ENCODE results near the gene PPP1R10. TPM values are rescaled to one million over a fixed set of nuclear protein-coding genes. Genes with fewer than 3 reads are reported as not detected.

PPP1R10 gene
- total RNA-seq, 1 donor: 39.1 TPM

DNA sequence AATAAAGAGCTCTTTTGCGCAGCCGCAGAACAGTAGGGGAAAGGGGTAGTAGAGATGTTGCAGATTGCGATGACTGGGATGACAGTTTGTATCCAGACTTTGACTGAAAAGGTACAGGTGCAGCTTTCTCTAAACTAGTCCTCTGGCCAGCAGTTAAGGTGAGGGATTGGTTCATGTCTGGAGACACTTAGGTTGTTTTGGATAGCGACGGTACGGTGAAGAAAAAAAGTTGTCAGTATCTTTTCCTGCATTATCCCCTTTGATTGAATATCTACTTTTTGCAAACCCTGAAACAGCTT lies 59.4 kb downstream of the PPP1R10 start:
- DNase-seq (ENCODE audit: low read depth): no peak
- peak overlapping the region; percentile 92 for H3K4me3 ChIP-seq (ENCODE audit: low read depth, low read length)

DNA sequence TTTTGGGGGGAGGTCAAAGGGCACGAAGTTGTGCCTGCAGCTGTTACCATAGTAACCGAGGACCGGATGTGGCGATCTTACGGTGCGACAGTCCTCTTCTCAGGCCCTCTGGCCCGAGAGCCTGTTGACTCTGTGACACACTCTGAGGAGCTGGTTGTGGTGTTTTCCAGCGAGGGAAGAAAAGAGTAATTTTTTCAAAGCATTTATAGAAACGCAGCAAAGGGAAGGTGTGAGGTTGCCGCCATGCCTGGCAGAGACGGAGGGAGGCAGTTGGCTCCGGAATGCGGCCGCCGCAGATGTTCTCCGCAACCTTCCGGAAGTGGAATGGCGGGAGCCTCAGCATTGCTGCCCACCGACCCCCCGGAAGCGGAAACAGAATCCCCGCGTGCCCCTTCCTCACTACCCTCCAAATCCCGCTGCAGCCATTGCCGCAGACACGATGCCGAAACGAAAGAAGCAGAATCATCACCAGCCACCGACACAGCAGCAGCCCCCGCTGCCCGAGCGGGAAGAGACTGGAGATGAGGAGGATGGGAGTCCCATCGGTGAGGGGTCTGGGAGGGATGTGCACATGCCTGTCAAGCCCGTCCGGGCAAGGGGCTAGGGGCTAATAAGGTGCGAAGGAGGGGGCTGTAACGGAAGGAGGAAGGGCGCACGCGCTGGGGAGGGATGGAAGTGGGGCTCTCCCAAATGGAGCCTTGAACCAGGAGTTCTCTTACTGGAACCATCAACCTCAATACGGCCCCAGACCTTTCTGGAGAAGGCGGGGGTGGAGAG lies 59.9 kb downstream of the PPP1R10 start, which contains the start of gene PRR3:
PRR3 (plus strand) TSS at position 390 of the 777 bp plus-strand sequence; CDS start at position 440, 50 bp downstream.
- peak within 1 kb of the TSS; percentile 92 for H3K4me3 ChIP-seq (ENCODE audit: low read depth, low read length)

More for the DNA sequence above, 59.4 kb downstream of the PPP1R10 start:
- TF ChIP-seq, protein P1, sequence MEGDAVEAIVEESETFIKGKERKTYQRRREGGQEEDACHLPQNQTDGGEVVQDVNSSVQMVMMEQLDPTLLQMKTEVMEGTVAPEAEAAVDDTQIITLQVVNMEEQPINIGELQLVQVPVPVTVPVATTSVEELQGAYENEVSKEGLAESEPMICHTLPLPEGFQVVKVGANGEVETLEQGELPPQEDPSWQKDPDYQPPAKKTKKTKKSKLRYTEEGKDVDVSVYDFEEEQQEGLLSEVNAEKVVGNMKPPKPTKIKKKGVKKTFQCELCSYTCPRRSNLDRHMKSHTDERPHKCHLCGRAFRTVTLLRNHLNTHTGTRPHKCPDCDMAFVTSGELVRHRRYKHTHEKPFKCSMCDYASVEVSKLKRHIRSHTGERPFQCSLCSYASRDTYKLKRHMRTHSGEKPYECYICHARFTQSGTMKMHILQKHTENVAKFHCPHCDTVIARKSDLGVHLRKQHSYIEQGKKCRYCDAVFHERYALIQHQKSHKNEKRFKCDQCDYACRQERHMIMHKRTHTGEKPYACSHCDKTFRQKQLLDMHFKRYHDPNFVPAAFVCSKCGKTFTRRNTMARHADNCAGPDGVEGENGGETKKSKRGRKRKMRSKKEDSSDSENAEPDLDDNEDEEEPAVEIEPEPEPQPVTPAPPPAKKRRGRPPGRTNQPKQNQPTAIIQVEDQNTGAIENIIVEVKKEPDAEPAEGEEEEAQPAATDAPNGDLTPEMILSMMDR (IDR thresholded peaks at IDR 0.05; ENCODE audit: insufficient read depth, low read length): no peak

DNA sequence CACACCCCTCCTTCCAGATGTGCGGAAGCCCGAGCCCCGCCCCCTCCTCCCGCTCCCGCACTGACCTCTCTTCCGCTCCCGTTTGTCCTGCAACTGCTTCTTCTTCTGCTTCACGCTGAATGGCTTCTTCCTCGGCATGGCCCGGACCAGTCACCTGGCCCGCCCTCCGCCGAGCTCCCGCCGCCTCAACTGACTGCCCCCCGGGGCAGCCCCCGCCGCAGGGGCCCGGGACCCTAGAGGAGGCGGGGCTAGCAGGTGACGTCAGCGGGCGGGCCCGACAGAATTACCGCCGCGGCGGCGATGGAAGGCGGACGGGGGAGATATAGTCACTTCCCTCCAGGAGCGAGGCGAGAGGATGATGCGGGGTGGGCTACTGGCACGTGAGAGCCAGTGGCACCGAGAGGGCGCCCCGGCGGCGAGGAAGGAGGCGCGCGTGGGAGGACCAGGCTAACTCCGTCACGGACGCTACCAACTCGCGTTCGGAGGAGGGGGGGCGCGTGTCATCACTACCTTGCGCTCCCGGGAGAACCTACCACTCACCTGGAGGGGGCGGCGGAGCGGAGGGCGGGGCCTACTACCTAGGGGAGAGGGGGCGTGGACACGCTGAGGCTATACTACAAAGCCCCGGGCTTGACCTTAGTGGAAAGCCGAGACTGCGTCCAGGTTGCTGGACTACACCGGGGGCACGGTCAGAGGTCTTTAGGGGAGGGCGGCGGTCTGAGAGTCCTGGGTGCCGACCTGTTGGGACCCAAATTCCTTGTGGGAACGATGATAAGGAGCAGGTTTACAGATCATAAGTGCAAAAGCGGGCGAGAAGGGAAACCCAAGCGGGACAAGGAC lies 60.8 kb downstream of the PPP1R10 start, which contains the start of gene GNL1:
GNL1 (minus strand) TSS at position 424 of the 840 bp plus-strand sequence; CDS start at position 138, 286 bp downstream.
- H3K4me3 ChIP-seq (ENCODE audit: low read depth, low read length): peak within 1 kb of the TSS; percentile 92
- TF ChIP-seq, protein P1 (IDR thresholded peaks at IDR 0.05; ENCODE audit: insufficient read depth, low read length): no peak

More for the DNA sequence above, 59.9 kb downstream of the PPP1R10 start, which contains the start of gene PRR3:
- TF ChIP-seq, protein P1 (IDR thresholded peaks at IDR 0.05; ENCODE audit: insufficient read depth, low read length): no peak
- peak; percentile 85 for DNase-seq (ENCODE audit: low read depth)

DNA sequence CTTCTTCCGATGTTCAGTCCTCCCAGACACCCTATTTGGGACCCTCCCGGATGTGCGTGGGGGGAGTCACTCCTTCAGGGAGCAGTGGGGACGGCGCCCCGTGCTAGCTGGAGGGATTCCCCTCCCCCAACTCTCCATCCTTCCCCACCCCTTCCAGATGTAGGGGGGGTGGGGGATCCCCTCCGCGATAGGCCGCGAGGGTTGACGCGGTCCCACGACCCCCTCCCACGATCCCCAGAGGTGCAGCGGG lies 61.3 kb downstream of the PPP1R10 start:
- H3K4me3 ChIP-seq (ENCODE audit: low read depth, low read length): peak overlapping the region; percentile 92
- DNase-seq (ENCODE audit: low read depth): no peak
- TF ChIP-seq, protein P1 (IDR thresholded peaks at IDR 0.05; ENCODE audit: insufficient read depth, low read length): no peak

More for the DNA sequence above, 60.8 kb downstream of the PPP1R10 start, which contains the start of gene GNL1:
- DNase-seq (ENCODE audit: low read depth): peak; percentile 81

DNA sequence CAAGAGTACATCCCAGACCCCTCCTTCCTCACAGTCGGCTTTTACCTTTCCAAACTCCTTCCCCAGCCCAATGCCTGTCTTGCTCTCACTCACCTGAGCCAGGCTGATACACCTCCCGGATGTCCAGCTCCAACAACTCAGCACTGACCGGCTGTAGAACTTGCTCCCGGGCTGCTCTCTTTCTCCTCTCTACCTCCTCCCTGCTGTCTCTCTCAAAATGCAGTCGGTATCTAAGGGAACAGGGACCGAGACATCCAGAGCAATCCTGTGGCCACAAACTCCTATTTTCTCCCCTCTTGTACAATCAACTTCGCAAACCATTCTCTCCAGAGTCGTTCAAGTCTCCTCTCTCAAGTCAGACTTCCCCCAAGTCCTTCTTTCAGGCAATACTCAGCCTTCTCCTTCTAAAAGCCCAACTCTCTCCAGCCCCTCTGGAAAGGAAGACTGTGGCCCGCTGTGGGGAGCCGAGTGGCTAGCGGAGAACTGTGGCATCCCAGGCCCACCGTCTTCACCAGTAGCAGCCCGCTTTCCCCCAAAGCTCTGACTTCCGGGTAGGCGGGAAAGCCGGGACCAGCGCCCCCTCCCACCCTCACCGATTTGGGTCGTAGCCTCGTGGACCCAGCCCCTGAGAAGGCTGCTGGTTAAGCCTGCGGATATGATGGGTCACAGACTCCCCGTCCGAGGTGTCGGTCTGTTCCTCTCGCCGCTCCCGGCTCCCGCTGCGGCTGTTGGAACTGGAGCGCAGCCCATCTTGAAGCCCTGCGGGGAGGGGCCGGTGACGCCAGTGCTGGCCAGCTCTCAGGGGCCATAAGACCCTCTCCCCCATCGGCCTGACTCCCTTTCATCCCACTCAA lies 61.9 kb downstream of the PPP1R10 start:
- peak; percentile 37 for DNase-seq (ENCODE audit: low read depth)
- peak overlapping the region; percentile 92 for H3K4me3 ChIP-seq (ENCODE audit: low read depth, low read length)
- TF ChIP-seq, protein P1 (IDR thresholded peaks at IDR 0.05; ENCODE audit: insufficient read depth, low read length): no peak

DNA sequence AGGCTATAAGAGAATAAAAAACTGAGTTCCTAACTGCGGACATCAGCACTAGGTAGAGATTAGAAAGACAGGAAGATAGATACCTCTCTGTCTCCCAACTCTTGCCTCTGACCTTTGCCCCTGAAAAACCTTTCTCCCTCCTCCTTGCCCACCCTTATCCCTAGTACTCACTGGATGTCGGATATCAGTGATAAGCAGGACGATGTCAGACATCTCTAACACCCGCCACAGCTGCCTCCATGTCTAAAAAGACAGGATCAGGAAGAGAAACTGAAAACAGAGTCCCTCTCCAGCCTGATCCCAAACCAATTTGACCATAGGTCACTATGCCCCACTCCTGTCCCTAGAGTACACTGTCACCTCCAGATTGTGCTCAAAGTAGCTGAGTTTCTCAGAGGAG lies 62.6 kb downstream of the PPP1R10 start:
- DNase-seq (ENCODE audit: low read depth): no peak
- TF ChIP-seq, protein P1 (IDR thresholded peaks at IDR 0.05; ENCODE audit: insufficient read depth, low read length): no peak
- peak overlapping the region; percentile 92 for H3K4me3 ChIP-seq (ENCODE audit: low read depth, low read length)
